Endometrium (tissue), 2 donors: ENCODE measurements around the gene PCP4.

Experiments
- FAIRE-seq: peaks from 2 replicates; lab custom pipeline; 2012; peaks lifted over from hg19 to GRCh38; lab: Jason Lieb, UNC
- donor health status: control.
- donor health status: control.

The PCP4 gene

GRCh38 chr21:39923476-39923875 is 56.2 kb downstream of the PCP4 start:
- FAIRE-seq: no peak

- no peak for FAIRE-seq
Observed at GRCh38 chr21:39924577-39925308, 57.5 kb downstream of the PCP4 start.

GRCh38 chr21:39927304-39927886 is 60.2 kb downstream of the PCP4 start:
- no peak for FAIRE-seq

- no peak for FAIRE-seq
Observed at GRCh38 chr21:39932335-39932734, 65.1 kb downstream of the PCP4 start.

GRCh38 chr21:39934895-39935294 is 67.7 kb downstream of the PCP4 start:
- no peak for FAIRE-seq

- FAIRE-seq: no peak
Observed at GRCh38 chr21:39935716-39936115, 68.5 kb downstream of the PCP4 start.

- no peak for FAIRE-seq
Observed at GRCh38 chr21:39938086-39938625, 70.9 kb downstream of the PCP4 start.

GRCh38 chr21:39946199-39946598 is 79.0 kb downstream of the PCP4 start:
- no peak for FAIRE-seq

GRCh38 chr21:39947031-39947430 is 79.8 kb downstream of the PCP4 start:
- no peak for FAIRE-seq

- FAIRE-seq: no peak
Observed at GRCh38 chr21:39951183-39952101, 84.2 kb downstream of the PCP4 start.

GRCh38 chr21:39952265-39952664 is 85.0 kb downstream of the PCP4 start:
- FAIRE-seq: no peak

GRCh38 chr21:39954570-39954969 is 87.3 kb downstream of the PCP4 start:
- no peak for FAIRE-seq

- no peak for FAIRE-seq
Observed at GRCh38 chr21:39955326-39955725, 88.1 kb downstream of the PCP4 start.

- FAIRE-seq: no peak
Observed at GRCh38 chr21:39956586-39956985, 89.3 kb downstream of the PCP4 start.

- no peak for FAIRE-seq
Observed at GRCh38 chr21:39958731-39959130, 91.5 kb downstream of the PCP4 start.

- FAIRE-seq: no peak
Observed at GRCh38 chr21:39961251-39961650, 94.0 kb downstream of the PCP4 start.

GRCh38 chr21:39965026-39965425 is 97.8 kb downstream of the PCP4 start:
- FAIRE-seq: no peak

GRCh38 chr21:39966786-39967185 is 99.5 kb downstream of the PCP4 start:
- FAIRE-seq: no peak

GRCh38 chr21:39968010-39968409 is 100.8 kb downstream of the PCP4 start:
- no peak for FAIRE-seq

GRCh38 chr21:39969691-39970364 is 102.6 kb downstream of the PCP4 start:
- no peak for FAIRE-seq

- no peak for FAIRE-seq
Observed at GRCh38 chr21:39971956-39972355, 104.7 kb downstream of the PCP4 start.

GRCh38 chr21:39972471-39972870 is 105.2 kb downstream of the PCP4 start:
- no peak for FAIRE-seq
